Gastrocnemius medialis (tissue), 4 donors: ENCODE measurements around the gene S100A8.

Source experiments
- POLR2A ChIP-seq, 2 donors: fragments of 450-650 bp; IDR thresholded peaks; one replicate each; pipeline ENCODE4 v1.6.1; 2017; ENCODE audit warnings: antibody characterized with exemption in 2 of 2, mild to moderate bottlenecking in 2 of 2, moderate library complexity in 2 of 2
- TF ChIP-seq, protein P1 (sequence below), 5 experiments: fragments of 450-650 bp in 3 of 5; fragments of 200-600 bp in 2 of 5; sonication (generic) in 2 of 5; IDR thresholded peaks in 4 of 5; conservative IDR thresholded peaks in 1 of 5; 1 replicate in 4 of 5; 2 replicates in 1 of 5; pipeline ENCODE4 v1.5.1; 2016 to 2019; ENCODE audit warnings: antibody characterized with exemption in 5 of 5, mild to moderate bottlenecking in 3 of 5, moderate library complexity in 3 of 5

DNA sequence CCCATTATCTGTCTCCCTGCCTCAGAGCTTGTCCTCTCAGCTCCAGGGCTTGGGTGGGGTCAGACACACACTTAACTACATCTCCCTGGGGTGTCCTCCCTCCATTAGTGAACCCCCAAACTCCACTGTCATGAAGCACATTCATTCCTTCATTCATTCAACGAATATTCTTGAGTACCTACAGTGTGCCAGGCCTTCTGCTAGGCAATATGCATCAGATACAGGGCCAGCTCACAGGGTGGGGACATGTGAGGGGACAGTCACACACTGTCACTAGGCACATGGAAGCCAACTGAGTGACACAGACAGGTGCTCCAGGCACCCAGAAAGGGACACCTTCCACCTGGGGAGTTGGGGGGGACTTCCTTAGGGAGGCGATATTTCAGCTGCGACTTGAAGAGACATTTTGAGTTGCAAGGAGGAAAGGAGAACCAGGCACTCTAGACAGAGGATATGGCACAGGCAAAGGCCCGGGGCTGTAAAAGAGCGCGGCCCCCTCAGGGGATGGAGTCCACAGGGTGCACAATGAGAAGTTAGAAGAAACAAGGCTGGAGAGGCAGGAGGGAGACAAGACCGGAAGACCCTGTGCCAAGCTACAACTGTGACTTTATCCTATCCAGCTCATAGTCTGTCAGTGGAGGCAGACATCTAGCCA, 8.7 kb upstream of the S100A8 start:
- TF ChIP-seq, protein P1, sequence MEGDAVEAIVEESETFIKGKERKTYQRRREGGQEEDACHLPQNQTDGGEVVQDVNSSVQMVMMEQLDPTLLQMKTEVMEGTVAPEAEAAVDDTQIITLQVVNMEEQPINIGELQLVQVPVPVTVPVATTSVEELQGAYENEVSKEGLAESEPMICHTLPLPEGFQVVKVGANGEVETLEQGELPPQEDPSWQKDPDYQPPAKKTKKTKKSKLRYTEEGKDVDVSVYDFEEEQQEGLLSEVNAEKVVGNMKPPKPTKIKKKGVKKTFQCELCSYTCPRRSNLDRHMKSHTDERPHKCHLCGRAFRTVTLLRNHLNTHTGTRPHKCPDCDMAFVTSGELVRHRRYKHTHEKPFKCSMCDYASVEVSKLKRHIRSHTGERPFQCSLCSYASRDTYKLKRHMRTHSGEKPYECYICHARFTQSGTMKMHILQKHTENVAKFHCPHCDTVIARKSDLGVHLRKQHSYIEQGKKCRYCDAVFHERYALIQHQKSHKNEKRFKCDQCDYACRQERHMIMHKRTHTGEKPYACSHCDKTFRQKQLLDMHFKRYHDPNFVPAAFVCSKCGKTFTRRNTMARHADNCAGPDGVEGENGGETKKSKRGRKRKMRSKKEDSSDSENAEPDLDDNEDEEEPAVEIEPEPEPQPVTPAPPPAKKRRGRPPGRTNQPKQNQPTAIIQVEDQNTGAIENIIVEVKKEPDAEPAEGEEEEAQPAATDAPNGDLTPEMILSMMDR (IDR thresholded peaks at IDR 0.05 in 4 of 5, conservative IDR thresholded peaks at IDR 0.05 in 1 of 5) = no peak
- no peak for TF ChIP-seq POLR2A (IDR thresholded peaks at IDR 0.05)
